ENCODE data around the gene PAWR.

DNA sequence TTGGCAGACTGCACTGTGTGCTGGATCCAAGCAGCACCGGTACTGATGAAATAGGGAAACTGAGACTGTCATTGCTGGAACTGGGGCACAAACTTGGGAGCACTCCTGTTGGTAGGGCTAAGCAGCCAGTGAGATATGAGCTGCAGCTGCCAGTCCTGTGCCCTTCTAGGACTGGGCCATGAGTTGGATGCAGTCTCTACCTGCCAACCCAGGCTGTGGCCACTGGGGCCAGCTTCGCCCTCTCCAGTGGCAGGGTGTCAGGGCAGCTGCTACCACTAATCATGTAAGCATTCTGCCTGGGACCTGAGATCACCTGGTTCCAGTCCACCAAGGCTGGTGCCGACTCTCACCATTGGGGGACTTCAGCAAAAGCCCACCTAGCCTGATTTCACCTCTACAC lies 121.1 kb downstream of the PAWR start:
- TF ChIP-seq, protein P1, sequence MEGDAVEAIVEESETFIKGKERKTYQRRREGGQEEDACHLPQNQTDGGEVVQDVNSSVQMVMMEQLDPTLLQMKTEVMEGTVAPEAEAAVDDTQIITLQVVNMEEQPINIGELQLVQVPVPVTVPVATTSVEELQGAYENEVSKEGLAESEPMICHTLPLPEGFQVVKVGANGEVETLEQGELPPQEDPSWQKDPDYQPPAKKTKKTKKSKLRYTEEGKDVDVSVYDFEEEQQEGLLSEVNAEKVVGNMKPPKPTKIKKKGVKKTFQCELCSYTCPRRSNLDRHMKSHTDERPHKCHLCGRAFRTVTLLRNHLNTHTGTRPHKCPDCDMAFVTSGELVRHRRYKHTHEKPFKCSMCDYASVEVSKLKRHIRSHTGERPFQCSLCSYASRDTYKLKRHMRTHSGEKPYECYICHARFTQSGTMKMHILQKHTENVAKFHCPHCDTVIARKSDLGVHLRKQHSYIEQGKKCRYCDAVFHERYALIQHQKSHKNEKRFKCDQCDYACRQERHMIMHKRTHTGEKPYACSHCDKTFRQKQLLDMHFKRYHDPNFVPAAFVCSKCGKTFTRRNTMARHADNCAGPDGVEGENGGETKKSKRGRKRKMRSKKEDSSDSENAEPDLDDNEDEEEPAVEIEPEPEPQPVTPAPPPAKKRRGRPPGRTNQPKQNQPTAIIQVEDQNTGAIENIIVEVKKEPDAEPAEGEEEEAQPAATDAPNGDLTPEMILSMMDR (IDR thresholded peaks at IDR 0.05): no peak
- TF ChIP-seq POLR2AphosphoS5 (IDR thresholded peaks at IDR 0.05): no peak
- no peak for TF ChIP-seq POLR2A (IDR thresholded peaks at IDR 0.05)
